ENCODE results near the gene ARID5A. TPM values are rescaled to one million over a fixed set of nuclear protein-coding genes. Genes with fewer than 3 reads are reported as not detected.

The ARID5A gene
- total RNA-seq, 5 donors from 2014 or later (not counting 1 experiment from before 2014, with no cell fraction given): 105 to 140 (median 116) TPM

DNA sequence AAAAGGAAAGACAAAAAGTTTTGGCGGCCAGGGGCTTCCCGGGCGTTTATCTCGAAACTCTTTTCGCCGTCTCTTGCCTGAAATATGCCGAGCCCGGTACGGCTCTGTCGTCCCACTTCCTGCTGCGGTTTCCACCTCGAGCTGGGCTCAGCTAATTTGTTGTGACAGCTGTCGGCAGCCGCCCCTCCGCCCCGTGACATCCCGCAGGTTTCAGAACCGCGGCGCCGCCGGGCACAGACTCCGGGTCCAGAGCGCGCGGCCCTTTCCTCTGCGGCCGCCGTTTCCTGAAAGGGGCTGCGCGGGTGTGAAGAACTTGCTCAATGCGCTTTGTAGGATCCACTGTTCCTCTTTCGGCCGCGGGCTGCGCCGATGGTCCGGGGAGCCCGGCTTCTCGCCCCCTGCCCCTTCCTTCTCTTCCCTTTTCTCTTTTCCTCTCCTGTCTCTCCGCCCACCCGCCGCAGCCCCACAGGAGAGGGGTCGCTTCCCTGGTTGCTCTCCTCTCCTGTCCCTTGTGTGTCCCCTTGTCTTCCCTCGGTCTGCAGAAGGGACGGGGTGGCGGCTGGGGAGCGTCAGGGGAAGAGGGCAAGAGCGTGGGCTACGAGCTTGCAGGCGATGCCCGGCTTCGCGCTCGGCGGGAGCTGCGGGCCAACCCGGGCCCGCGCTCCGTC lies 648 bp downstream of the ARID5A start:
- peak overlapping the region; percentile 97 for H3K27ac ChIP-seq (ENCODE audit: low read length)
- Mint-ChIP-seq H3K9me3 (no peaks in the 10 kb centered on the region), H3K36me3 (peaks cover 12% of the 10 kb centered on the region), H3K4me1 (peaks cover 57 to 58% (median 58%) of the 10 kb centered on the region in 3 donors), H3K4me3 (peak overlapping the region; percentile 93 to 96 (median 94)), H3K27me3 (no peaks in the 10 kb centered on the region), H3K27ac (peak overlapping the region; percentile 98 to 99)
- peaks cover 23 to 62% of the 10 kb centered on the region in 2 experiments for H3K4me1 ChIP-seq (ENCODE audit: control insufficient read depth in 1 of 2, extremely low read depth in 1 of 2, insufficient read depth in 2 of 2, low read length in 2 of 2)
- peak overlapping the region; percentile 82 to 96 for H3K4me3 ChIP-seq (ENCODE audit: control insufficient read depth in 1 of 2, extremely low read depth in 1 of 2, low read length in 1 of 2)
- ATAC-seq (replicated peaks in 1 of 4) (peak; percentile 56 to 68 (median 66)), DNase-seq (peak; percentile 65 to 96 (median 92))
- no peaks in the 10 kb centered on the region for H3K9me3 ChIP-seq
- ChIA-PET POLR2A (interaction anchor here (0.6 to 3.2 kb wide), 9 partner anchors 9 to 397 kb away, joined by 3 to 15 read pairs (median 3); no protein-coding TSS in a partner anchor), CTCF (interaction anchor here in 1 of 2 donors (1.7 to 6.9 kb wide), 2 partner anchors 16 to 57 kb away, joined by 4 to 48 read pairs; no protein-coding TSS in a partner anchor)
- under 1% methylated on average over 57 of the region's 61 CpGs for WGBS (ENCODE audit: insufficient coverage)
- H3K27me3 ChIP-seq (replicated peaks in 1 of 2; ENCODE audit: control insufficient read depth in 2 of 2, extremely low read depth in 1 of 2, insufficient read depth in 2 of 2, low read length in 1 of 2): no peaks in the 10 kb centered on the region
- H3K36me3 ChIP-seq (ENCODE audit: control insufficient read depth in 2 of 2, extremely low read depth in 1 of 2, insufficient read depth in 1 of 2, low read length in 1 of 2): peaks cover 0 to 16% of the 10 kb centered on the region in 2 donors

DNA sequence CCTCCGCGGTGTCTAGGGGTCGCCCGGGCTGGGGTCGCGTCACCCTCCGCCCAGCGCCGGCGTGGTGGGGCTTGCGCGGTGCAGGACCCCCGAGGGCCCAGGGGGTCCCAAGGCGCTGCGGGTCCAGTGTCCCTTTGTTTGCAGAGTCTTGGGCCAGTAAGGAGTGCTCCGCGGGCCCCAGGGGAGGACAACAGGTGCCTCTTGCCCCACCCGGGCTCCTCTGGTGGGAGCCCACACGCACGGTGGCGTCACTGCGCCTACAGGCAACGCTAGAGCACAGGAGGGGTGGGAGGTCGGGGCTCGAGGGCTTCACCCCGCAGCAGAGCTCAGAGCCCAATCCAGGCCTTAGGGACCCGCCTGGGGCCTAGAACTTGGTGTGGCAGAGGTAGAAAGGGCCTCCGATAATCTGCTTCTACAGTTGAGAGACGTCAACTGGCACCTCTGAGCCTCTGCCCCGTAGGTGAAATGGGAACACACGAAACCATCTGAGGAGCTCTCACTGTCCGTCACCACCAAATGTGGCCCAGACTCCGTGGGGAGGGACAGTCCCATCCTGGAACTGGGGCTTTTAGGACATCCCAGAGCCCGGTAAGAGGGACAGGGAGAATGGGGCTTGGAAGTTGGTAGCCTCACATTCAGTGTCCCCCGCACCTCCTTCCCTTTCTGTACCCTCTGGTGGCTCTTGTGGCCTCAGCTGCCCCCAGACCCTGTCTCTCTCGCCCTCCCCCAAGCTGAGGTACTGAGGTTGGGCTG lies 1.4 kb downstream of the ARID5A start:
- ATAC-seq (replicated peaks in 1 of 4) (peak; percentile 11 to 24 (median 20)), DNase-seq (peak; percentile 51 to 89 (median 80))
- Histone ChIP-seq H3K36me3 (ENCODE audit: control insufficient read depth in 2 of 2, extremely low read depth in 1 of 2, insufficient read depth in 1 of 2, low read length in 1 of 2) (peaks cover 6 to 23% of the 10 kb centered on the region in 2 donors), H3K9me3 (no peaks in the 10 kb centered on the region), H3K4me3 (ENCODE audit: control insufficient read depth in 1 of 2, extremely low read depth in 1 of 2, low read length in 1 of 2) (peak overlapping the region; percentile 82 to 96), H3K27ac (ENCODE audit: low read length) (peak overlapping the region; percentile 97), H3K4me1 (ENCODE audit: control insufficient read depth in 1 of 2, extremely low read depth in 1 of 2, insufficient read depth in 2 of 2, low read length in 2 of 2) (peaks cover 20 to 62% of the 10 kb centered on the region in 2 experiments), H3K27me3 (replicated peaks in 1 of 2; ENCODE audit: control insufficient read depth in 2 of 2, extremely low read depth in 1 of 2, insufficient read depth in 2 of 2, low read length in 1 of 2) (no peaks in the 10 kb centered on the region)
- H3K9me3 Mint-ChIP-seq: no peaks in the 10 kb centered on the region
- H3K27me3 Mint-ChIP-seq: no peaks in the 10 kb centered on the region
- 0% methylated on average over 25 of the region's 36 CpGs for WGBS (ENCODE audit: insufficient coverage)
- peak overlapping the region; percentile 98 to 99 for H3K27ac Mint-ChIP-seq
- POLR2A ChIA-PET: interaction anchor here (0.6 to 3.2 kb wide), 9 partner anchors 9 to 397 kb away, joined by 3 to 15 read pairs (median 4); no protein-coding TSS in a partner anchor
- H3K36me3 Mint-ChIP-seq: peaks cover 17% of the 10 kb centered on the region
- CTCF ChIA-PET: interaction anchor here (0.6 to 6.9 kb wide), 6 partner anchors 10 to 130 kb away, joined by 3 to 48 read pairs (median 4); no protein-coding TSS in a partner anchor
- H3K4me1 Mint-ChIP-seq: peaks cover 57 to 59% (median 58%) of the 10 kb centered on the region in 3 donors
- H3K4me3 Mint-ChIP-seq: peak overlapping the region; percentile 93 to 96 (median 94)

DNA sequence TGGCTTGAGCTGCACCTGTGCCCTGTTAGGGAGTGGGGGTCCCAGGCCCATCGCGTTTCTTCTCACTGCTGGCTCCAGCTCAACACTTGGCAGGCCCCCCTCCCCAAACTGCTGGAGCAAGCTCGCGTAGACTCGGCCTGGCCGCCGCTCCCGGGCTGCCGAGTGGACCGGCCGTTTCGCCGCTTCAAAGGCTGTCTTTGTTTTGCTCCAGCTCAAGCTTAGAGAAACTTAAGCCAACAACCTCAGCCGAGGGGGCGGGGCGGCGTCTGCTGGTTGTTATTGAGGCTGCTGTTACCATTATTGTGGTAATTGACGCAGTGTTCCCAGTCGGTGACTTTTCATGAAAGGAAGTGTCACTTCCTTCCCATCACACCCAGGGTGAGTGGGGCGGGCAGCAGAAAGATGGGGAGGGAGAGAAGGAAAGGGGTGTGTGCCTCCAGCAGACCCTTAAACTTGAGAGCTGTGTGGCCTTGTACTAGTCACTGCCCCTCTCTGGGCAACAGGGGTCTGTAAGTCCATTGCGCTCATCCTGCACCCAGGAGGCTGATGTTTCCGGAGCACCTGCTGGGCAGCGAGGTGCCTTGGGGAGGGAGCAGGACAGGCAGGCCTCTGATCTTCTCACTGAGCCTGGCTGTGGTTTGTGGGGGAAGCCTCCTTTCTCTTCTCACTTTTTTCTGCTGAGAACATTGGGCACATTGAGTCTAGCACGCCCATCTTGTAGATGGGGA lies 2.1 kb downstream of the ARID5A start:
- Histone ChIP-seq H3K27me3 (replicated peaks in 1 of 2; ENCODE audit: control insufficient read depth in 2 of 2, extremely low read depth in 1 of 2, insufficient read depth in 2 of 2, low read length in 1 of 2) (no peaks in the 10 kb centered on the region), H3K4me3 (ENCODE audit: control insufficient read depth in 1 of 2, extremely low read depth in 1 of 2, low read length in 1 of 2) (peak overlapping the region; percentile 82 to 96), H3K4me1 (ENCODE audit: control insufficient read depth in 1 of 2, extremely low read depth in 1 of 2, insufficient read depth in 2 of 2, low read length in 2 of 2) (peaks cover 22 to 66% of the 10 kb centered on the region in 2 experiments), H3K27ac (ENCODE audit: low read length) (peak overlapping the region; percentile 97), H3K36me3 (ENCODE audit: control insufficient read depth in 2 of 2, extremely low read depth in 1 of 2, insufficient read depth in 1 of 2, low read length in 1 of 2) (peaks cover 6 to 28% of the 10 kb centered on the region in 2 donors), H3K9me3 (no peaks in the 10 kb centered on the region)
- 0% methylated on average over 2 of the region's 24 CpGs for WGBS (ENCODE audit: insufficient coverage)
- CTCF ChIA-PET: interaction anchor here (0.6 to 6.9 kb wide), 6 partner anchors 9 to 131 kb away, joined by 3 to 48 read pairs (median 4); no protein-coding TSS in a partner anchor
- H3K9me3 Mint-ChIP-seq: no peaks in the 10 kb centered on the region
- H3K4me3 Mint-ChIP-seq: peak overlapping the region; percentile 93 to 96 (median 94)
- DNase-seq (peak; percentile 82 to 98 (median 95)), ATAC-seq (replicated peaks in 1 of 4) (peak; percentile 42 to 63 (median 48))
- no peaks in the 10 kb centered on the region for H3K27me3 Mint-ChIP-seq
- peaks cover 60 to 67% (median 63%) of the 10 kb centered on the region in 3 donors for H3K4me1 Mint-ChIP-seq
- H3K27ac Mint-ChIP-seq: peak overlapping the region; percentile 98 to 99
- peaks cover 22% of the 10 kb centered on the region for H3K36me3 Mint-ChIP-seq
- POLR2A ChIA-PET: interaction anchor here (0.6 to 3.2 kb wide), 11 partner anchors 9 to 330 kb away, joined by 3 to 15 read pairs (median 4); no protein-coding TSS in a partner anchor

DNA sequence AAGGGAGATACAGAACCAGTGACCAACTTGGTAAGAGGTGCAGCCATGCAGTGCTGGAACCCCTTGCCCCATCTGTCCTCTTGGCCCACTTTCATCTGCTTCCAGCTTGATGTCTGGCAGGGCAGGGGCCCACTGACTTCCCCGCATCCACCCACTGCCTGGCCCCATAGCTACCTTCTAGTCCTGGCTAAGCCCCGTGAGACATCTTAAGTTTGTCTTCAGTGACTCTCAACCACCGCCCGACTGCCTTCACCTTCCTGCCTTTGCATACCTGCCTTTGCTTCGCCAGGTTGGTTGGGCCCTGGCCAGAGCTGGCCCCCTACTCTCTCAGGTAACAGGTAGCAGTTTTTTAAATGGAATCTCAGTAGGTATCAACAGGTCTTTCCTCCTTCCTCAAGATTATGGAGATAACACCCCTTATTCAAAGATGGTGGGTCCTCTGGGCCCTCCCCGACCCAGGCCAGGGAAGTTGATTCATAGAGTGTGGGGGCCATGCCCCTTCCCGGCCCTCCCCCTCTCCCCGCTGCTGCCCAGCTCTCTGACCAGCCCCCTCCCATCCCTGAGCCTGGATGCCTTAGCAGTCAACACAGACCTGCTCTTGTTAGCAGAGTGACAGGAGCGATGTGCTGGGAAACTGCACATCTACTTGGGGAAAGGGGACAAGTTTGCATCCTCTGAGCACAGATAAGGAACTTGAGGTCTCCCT lies 2.8 kb downstream of the ARID5A start:
- peaks cover 28% of the 10 kb centered on the region for H3K36me3 Mint-ChIP-seq
- no peaks in the 10 kb centered on the region for H3K9me3 ChIP-seq
- no peaks in the 10 kb centered on the region for H3K27me3 ChIP-seq (replicated peaks in 1 of 2; ENCODE audit: control insufficient read depth in 2 of 2, extremely low read depth in 1 of 2, insufficient read depth in 2 of 2, low read length in 1 of 2)
- ChIA-PET POLR2A (interaction anchor here (0.6 to 3.5 kb wide), 14 partner anchors 8 to 234 kb away, joined by 3 to 15 read pairs (median 4); no protein-coding TSS in a partner anchor), CTCF (interaction anchor here in 1 of 2 donors (1.1 to 6.9 kb wide), 3 partner anchors 9 to 131 kb away, joined by 3 to 48 read pairs (median 15); no protein-coding TSS in a partner anchor)
- ATAC-seq (replicated peaks in 1 of 4) (peak in 1 of 4 experiments; percentile 2), DNase-seq (peak in 4 of 35 experiments; percentile 23 to 42 (median 26))
- H3K4me3 ChIP-seq (ENCODE audit: control insufficient read depth in 1 of 2, extremely low read depth in 1 of 2, low read length in 1 of 2): peak overlapping the region; percentile 82 to 96
- H3K9me3 Mint-ChIP-seq: no peaks in the 10 kb centered on the region
- peaks cover 6 to 33% of the 10 kb centered on the region in 2 donors for H3K36me3 ChIP-seq (ENCODE audit: control insufficient read depth in 2 of 2, extremely low read depth in 1 of 2, insufficient read depth in 1 of 2, low read length in 1 of 2)
- WGBS (ENCODE audit: insufficient coverage): 8% methylated on average over 2 of the region's 9 CpGs
- peak overlapping the region; percentile 97 for H3K27ac ChIP-seq (ENCODE audit: low read length)
- peaks cover 22 to 70% of the 10 kb centered on the region in 2 experiments for H3K4me1 ChIP-seq (ENCODE audit: control insufficient read depth in 1 of 2, extremely low read depth in 1 of 2, insufficient read depth in 2 of 2, low read length in 2 of 2)
- no peaks in the 10 kb centered on the region for H3K27me3 Mint-ChIP-seq
- H3K4me1 Mint-ChIP-seq: peaks cover 64 to 69% (median 68%) of the 10 kb centered on the region in 3 donors
- peak overlapping the region; percentile 98 to 99 for H3K27ac Mint-ChIP-seq
- peak overlapping the region; percentile 93 to 96 (median 94) for H3K4me3 Mint-ChIP-seq

DNA sequence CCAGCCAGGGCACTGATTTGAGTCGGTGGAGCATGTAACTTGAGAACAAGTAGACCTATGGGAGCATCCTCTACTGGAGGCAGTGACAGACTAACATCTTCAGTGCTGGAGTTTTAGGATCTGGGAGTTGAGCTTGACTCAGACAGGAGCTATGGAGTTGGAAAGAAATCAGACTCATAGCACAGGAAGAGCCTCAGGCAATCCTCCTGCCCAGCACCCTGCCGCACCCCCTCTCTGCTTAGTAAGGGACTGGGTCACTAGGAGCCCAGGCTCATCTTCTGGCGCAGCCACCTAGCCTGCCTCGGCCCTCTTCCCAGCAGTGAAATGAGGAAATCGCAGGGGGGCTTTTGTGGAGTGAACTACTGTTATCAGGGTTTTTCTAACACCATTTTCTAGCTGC lies 3.6 kb downstream of the ARID5A start:
- H3K27ac Mint-ChIP-seq: peak overlapping the region; percentile 98 to 99
- ATAC-seq (replicated peaks in 1 of 4): no peak

More for the DNA sequence above, 3.6 kb downstream of the ARID5A start:
- Mint-ChIP-seq H3K4me3 (peak overlapping the region; percentile 93 to 96 (median 94)), H3K27me3 (no peaks in the 10 kb centered on the region), H3K9me3 (no peaks in the 10 kb centered on the region), H3K4me1 (peaks cover 69 to 75% (median 74%) of the 10 kb centered on the region in 3 donors), H3K36me3 (peaks cover 34% of the 10 kb centered on the region)
- CTCF ChIA-PET: interaction anchor here in 1 of 2 donors (2.5 to 6.9 kb wide), 2 partner anchors 13 to 132 kb away, joined by 15 to 48 read pairs; no protein-coding TSS in a partner anchor
- H3K27ac ChIP-seq (ENCODE audit: low read length): peak overlapping the region; percentile 36
- 91% methylated on average over 5 of the region's 5 CpGs for WGBS (ENCODE audit: insufficient coverage)
- no peak overlapping the region for H3K4me3 ChIP-seq (ENCODE audit: control insufficient read depth in 1 of 2, extremely low read depth in 1 of 2, low read length in 1 of 2)
- peaks cover 22 to 77% of the 10 kb centered on the region in 2 experiments for H3K4me1 ChIP-seq (ENCODE audit: control insufficient read depth in 1 of 2, extremely low read depth in 1 of 2, insufficient read depth in 2 of 2, low read length in 2 of 2)
- POLR2A ChIA-PET: interaction anchor here (0.6 to 3.5 kb wide), 6 partner anchors 8 to 233 kb away, joined by 3 to 13 read pairs (median 4); no protein-coding TSS in a partner anchor
- no peaks in the 10 kb centered on the region for H3K27me3 ChIP-seq (replicated peaks in 1 of 2; ENCODE audit: control insufficient read depth in 2 of 2, extremely low read depth in 1 of 2, insufficient read depth in 2 of 2, low read length in 1 of 2)
- no peaks in the 10 kb centered on the region for H3K9me3 ChIP-seq
- DNase-seq: no peak
- peaks cover 6 to 37% of the 10 kb centered on the region in 2 donors for H3K36me3 ChIP-seq (ENCODE audit: control insufficient read depth in 2 of 2, extremely low read depth in 1 of 2, insufficient read depth in 1 of 2, low read length in 1 of 2)

All from T-cell (primary cell).